Measurements from ENCODE around the gene LAMC3. TPM values are rescaled to one million over a fixed set of nuclear protein-coding genes. Genes with fewer than 3 reads are reported as not detected.

Gene LAMC3
- polyA plus RNA-seq, 1 donor from 2014 or later = 0.04 TPM

DNA sequence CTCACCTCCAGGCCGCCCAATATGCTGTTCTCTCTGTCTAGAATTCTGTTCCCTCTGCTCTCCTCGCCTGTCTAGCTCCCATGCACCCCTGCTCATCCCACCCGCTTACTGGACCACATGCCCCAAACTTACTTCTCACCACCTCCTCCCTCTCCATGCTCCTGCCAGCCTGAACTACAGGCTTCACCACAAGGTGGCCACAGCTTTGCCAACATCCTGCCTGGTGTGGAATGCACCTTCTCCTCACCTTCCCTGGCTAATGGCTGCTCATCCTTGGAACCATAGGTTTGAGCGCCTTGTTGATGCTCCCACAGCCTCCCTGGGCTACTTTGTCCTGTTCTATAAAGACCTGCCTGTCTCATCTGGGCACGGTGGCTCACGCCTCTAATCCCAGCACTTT is 9.6 kb downstream of the LAMC3 start:
- Histone ChIP-seq H3K79me2 (replicated peaks; ENCODE audit: insufficient read depth, low read length) (no peaks in the 10 kb centered on the region), H3K36me3 (ENCODE audit: insufficient read depth, low read length) (no peaks in the 10 kb centered on the region), H3F3A (ENCODE audit: insufficient read depth, low read length, poor library complexity, severe bottlenecking) (no peaks in the 10 kb centered on the region), H3K9me3 (ENCODE audit: low read length) (no peaks in the 10 kb centered on the region), H2AFZ (ENCODE audit: low read depth, low read length) (no peak overlapping the region), H4K20me1 (ENCODE audit: insufficient read depth) (no peaks in the 10 kb centered on the region), H3K9ac (ENCODE audit: low read length) (no peak overlapping the region), H3K4me3 (ENCODE audit: low read length) (no peak overlapping the region), H3K4me2 (ENCODE audit: low read length) (no peak overlapping the region), H3K9me2 (ENCODE audit: insufficient read depth, low read length) (no peaks in the 10 kb centered on the region), H3K27ac (ENCODE audit: low read length) (no peak overlapping the region), H3K27me3 (ENCODE audit: insufficient read depth, low read depth, low read length) (no peaks in the 10 kb centered on the region)
- no peak for TF ChIP-seq TAF1 (IDR thresholded peaks at IDR 0.05; ENCODE audit: low read depth)
- TF ChIP-seq MXI1 (conservative IDR thresholded peaks at IDR 0.05; ENCODE audit: poor library complexity, severe bottlenecking) = no peak
- no peak for TF ChIP-seq SMC3 (conservative IDR thresholded peaks at IDR 0.05; ENCODE audit: poor library complexity)
- TF ChIP-seq, protein P1, sequence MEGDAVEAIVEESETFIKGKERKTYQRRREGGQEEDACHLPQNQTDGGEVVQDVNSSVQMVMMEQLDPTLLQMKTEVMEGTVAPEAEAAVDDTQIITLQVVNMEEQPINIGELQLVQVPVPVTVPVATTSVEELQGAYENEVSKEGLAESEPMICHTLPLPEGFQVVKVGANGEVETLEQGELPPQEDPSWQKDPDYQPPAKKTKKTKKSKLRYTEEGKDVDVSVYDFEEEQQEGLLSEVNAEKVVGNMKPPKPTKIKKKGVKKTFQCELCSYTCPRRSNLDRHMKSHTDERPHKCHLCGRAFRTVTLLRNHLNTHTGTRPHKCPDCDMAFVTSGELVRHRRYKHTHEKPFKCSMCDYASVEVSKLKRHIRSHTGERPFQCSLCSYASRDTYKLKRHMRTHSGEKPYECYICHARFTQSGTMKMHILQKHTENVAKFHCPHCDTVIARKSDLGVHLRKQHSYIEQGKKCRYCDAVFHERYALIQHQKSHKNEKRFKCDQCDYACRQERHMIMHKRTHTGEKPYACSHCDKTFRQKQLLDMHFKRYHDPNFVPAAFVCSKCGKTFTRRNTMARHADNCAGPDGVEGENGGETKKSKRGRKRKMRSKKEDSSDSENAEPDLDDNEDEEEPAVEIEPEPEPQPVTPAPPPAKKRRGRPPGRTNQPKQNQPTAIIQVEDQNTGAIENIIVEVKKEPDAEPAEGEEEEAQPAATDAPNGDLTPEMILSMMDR (IDR thresholded peaks at IDR 0.05; ENCODE audit: poor library complexity, severe bottlenecking) = no peak
- no peak for TF ChIP-seq EZH2 (IDR thresholded peaks at IDR 0.05; ENCODE audit: borderline replicate concordance, insufficient read depth, low read length, poor library complexity, severe bottlenecking)
- no peak for TF ChIP-seq RAD21 (conservative IDR thresholded peaks at IDR 0.05)
- TF ChIP-seq, protein P2, sequence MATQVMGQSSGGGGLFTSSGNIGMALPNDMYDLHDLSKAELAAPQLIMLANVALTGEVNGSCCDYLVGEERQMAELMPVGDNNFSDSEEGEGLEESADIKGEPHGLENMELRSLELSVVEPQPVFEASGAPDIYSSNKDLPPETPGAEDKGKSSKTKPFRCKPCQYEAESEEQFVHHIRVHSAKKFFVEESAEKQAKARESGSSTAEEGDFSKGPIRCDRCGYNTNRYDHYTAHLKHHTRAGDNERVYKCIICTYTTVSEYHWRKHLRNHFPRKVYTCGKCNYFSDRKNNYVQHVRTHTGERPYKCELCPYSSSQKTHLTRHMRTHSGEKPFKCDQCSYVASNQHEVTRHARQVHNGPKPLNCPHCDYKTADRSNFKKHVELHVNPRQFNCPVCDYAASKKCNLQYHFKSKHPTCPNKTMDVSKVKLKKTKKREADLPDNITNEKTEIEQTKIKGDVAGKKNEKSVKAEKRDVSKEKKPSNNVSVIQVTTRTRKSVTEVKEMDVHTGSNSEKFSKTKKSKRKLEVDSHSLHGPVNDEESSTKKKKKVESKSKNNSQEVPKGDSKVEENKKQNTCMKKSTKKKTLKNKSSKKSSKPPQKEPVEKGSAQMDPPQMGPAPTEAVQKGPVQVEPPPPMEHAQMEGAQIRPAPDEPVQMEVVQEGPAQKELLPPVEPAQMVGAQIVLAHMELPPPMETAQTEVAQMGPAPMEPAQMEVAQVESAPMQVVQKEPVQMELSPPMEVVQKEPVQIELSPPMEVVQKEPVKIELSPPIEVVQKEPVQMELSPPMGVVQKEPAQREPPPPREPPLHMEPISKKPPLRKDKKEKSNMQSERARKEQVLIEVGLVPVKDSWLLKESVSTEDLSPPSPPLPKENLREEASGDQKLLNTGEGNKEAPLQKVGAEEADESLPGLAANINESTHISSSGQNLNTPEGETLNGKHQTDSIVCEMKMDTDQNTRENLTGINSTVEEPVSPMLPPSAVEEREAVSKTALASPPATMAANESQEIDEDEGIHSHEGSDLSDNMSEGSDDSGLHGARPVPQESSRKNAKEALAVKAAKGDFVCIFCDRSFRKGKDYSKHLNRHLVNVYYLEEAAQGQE (IDR thresholded peaks at IDR 0.05; ENCODE audit: borderline replicate concordance) = no peak
- TF ChIP-seq EP300 (conservative IDR thresholded peaks at IDR 0.05; ENCODE audit: poor library complexity, severe bottlenecking) = no peak
- no peak for TF ChIP-seq POLR2AphosphoS5 (IDR thresholded peaks at IDR 0.05)

DNA sequence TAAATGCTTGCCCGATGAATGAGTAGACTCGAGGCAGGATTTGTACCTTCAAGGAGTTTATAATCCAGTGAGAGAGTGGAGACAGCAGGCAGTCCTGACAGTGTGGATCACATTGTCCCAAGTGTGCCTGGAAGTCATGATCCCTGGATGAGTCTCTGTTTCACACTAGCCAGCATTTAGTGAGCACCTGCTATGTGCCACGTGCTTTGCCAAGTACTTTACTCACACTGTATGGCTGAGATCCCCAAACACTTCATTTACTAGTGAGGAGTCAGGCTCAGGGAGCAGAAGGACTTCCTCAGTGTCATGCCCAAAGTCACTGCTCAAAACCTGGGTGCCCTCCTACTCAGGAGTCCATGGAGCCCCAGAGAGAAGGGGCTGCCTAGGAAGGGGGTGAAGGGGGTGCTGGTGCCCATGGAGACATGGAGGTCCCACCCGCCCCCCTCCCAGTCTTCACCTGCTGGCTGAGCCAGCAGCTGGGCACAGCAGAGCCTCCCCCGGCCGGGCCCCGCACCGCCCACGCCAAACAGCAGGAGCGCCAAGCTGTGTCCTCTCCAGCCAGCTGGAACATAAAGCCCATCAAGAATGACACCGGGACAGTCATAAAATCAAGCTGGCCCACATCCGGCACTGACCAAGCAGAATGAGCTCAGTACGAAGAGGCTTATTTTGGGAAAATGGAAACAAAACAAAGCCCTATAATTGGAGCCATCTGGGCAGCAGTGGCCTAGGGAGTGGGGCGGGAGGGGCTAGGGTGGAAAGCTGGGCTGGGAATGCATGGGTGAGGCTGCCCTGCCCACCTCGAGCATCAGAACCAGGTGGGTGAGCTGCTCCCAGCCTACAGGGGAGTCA is 10.6 kb downstream of the LAMC3 start:
- no peak for TF ChIP-seq EP300 (conservative IDR thresholded peaks at IDR 0.05; ENCODE audit: poor library complexity, severe bottlenecking)
- TF ChIP-seq, protein P1 (IDR thresholded peaks at IDR 0.05; ENCODE audit: poor library complexity, severe bottlenecking) = no peak
- no peak for TF ChIP-seq RAD21 (conservative IDR thresholded peaks at IDR 0.05)
- TF ChIP-seq MXI1 (conservative IDR thresholded peaks at IDR 0.05; ENCODE audit: poor library complexity, severe bottlenecking) = no peak
- TF ChIP-seq, protein P2 (IDR thresholded peaks at IDR 0.05; ENCODE audit: borderline replicate concordance) = no peak
- TF ChIP-seq EZH2 (IDR thresholded peaks at IDR 0.05; ENCODE audit: borderline replicate concordance, insufficient read depth, low read length, poor library complexity, severe bottlenecking) = no peak
- no peak for TF ChIP-seq TAF1 (IDR thresholded peaks at IDR 0.05; ENCODE audit: low read depth)
- TF ChIP-seq SMC3 (conservative IDR thresholded peaks at IDR 0.05; ENCODE audit: poor library complexity) = no peak
- no peak for TF ChIP-seq POLR2AphosphoS5 (IDR thresholded peaks at IDR 0.05)
- Histone ChIP-seq H3K9me2 (ENCODE audit: insufficient read depth, low read length) (no peaks in the 10 kb centered on the region), H3K4me2 (ENCODE audit: low read length) (no peak overlapping the region), H3K4me3 (ENCODE audit: low read length) (no peak overlapping the region), H3K9me3 (ENCODE audit: low read length) (no peaks in the 10 kb centered on the region), H3F3A (ENCODE audit: insufficient read depth, low read length, poor library complexity, severe bottlenecking) (no peaks in the 10 kb centered on the region), H3K79me2 (replicated peaks; ENCODE audit: insufficient read depth, low read length) (no peaks in the 10 kb centered on the region), H3K27ac (ENCODE audit: low read length) (no peak overlapping the region), H3K27me3 (ENCODE audit: insufficient read depth, low read depth, low read length) (no peaks in the 10 kb centered on the region), H4K20me1 (ENCODE audit: insufficient read depth) (no peaks in the 10 kb centered on the region), H2AFZ (ENCODE audit: low read depth, low read length) (no peak overlapping the region), H3K36me3 (ENCODE audit: insufficient read depth, low read length) (no peaks in the 10 kb centered on the region), H3K9ac (ENCODE audit: low read length) (no peak overlapping the region)

Data from neural cell (in vitro differentiated cells).